OCI-LY3 (cell line): ENCODE results near the gene EIF4G3.

Experiments
- H2AFZ ChIP-seq: fragments of 200-600, 300-600 bp; shearing (Covaris generic); 2 replicates; pipeline ENCODE4 v1.6.0; 2014; ENCODE audit warnings: antibody characterized with exemption, low read depth, low read length
- H3K27ac ChIP-seq: fragments of 200-600, 300-600 bp; sonication (generic); 2 replicates; pipeline ENCODE4 v1.5.1; 2014; ENCODE audit warnings: mild to moderate bottlenecking, low read length, moderate library complexity, mixed read lengths
- H3K27me3 ChIP-seq: fragments of 200-600, 300-600 bp; sonication (generic); 2 replicates; pipeline ENCODE4 v1.6.1; 2014; ENCODE audit warnings: low read depth, low read length, mixed read lengths
- H3K36me3 ChIP-seq: fragments of 200-600, 300-600 bp; sonication (generic); replicated peaks from 2 replicates; pipeline ENCODE3; 2014; ENCODE audit warnings: low read depth, low read length, mixed read lengths
- H3K4me1 ChIP-seq: fragments of 300-600, 200-600 bp; sonication (generic); 2 replicates; pipeline ENCODE4 v1.6.1; 2014; ENCODE audit warnings: low read length, mixed read lengths
- H3K4me2 ChIP-seq: fragments of 200-600, 300-600 bp; sonication (generic); 2 replicates; pipeline ENCODE4 v1.6.1; 2014; ENCODE audit warnings: low read length, mixed read lengths
- H3K4me3 ChIP-seq: fragments of 300-600, 200-600 bp; sonication (generic); 2 replicates; pipeline ENCODE4 v1.5.1; 2014; ENCODE audit warnings: antibody characterized with exemption, mild to moderate bottlenecking, low read length, moderate library complexity
- H3K79me2 ChIP-seq: fragments of 300-600, 200-600 bp; shearing (Covaris generic); 2 replicates; pipeline ENCODE4 v1.6.1; 2014; ENCODE audit warnings: mild to moderate bottlenecking, low read length, mixed read lengths
- H3K9ac ChIP-seq: fragments of 300-600, 200-600 bp; shearing (Covaris generic); 2 replicates; pipeline ENCODE4 v1.6.0; 2014; ENCODE audit warnings: mild to moderate bottlenecking, low read length, moderate library complexity
- H3K9me3 ChIP-seq: fragments of 200-600, 300-600 bp; shearing (Covaris generic); 2 replicates; pipeline ENCODE4 v1.6.1; 2014; ENCODE audit warnings: low read length, mixed read lengths; ENCODE audit not compliant: insufficient read depth
- H4K20me1 ChIP-seq: fragments of 200-600, 300-600 bp; sonication (generic); 2 replicates; pipeline ENCODE4 v1.6.1; 2016; ENCODE audit warnings: low read length, mixed read lengths; ENCODE audit not compliant: insufficient read depth
- EZH2phosphoT487 ChIP-seq: fragments of 200-600 bp; shearing (Covaris generic); IDR thresholded peaks from 2 replicates; pipeline ENCODE4 v1.6.1; 2018; ENCODE audit warnings: antibody characterized with exemption, mixed run types, low read depth
- TF ChIP-seq, protein P1 (sequence below): fragments of 200-600, 300-600 bp; sonication (generic); IDR thresholded peaks from 2 replicates; pipeline ENCODE4 v1.5.1; 2014; ENCODE audit warnings: antibody characterized with exemption, low read length, low read depth

The EIF4G3 gene

DNA sequence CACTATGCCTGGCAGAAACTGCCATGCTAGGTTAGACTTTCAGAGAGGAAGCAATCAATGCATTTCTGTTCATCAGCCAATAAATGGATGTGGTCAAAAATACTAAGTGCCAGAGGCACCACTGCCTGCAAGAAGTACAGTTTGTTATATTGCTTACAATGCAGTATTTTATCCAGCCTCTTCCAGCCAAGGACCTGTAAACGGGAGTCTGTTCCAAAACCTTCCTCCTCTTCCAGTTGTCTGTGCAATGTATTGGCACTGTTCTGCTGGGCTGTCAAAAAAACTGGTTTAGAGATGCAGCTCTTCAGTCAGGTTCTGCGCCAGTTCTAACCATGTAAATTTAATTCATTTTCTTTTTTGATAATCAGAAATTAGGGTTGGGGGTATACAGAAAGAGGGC, 175.7 kb downstream of the EIF4G3 start:
- Histone ChIP-seq H2AFZ (no peak overlapping the region), H3K79me2 (no peaks in the 10 kb centered on the region)

DNA sequence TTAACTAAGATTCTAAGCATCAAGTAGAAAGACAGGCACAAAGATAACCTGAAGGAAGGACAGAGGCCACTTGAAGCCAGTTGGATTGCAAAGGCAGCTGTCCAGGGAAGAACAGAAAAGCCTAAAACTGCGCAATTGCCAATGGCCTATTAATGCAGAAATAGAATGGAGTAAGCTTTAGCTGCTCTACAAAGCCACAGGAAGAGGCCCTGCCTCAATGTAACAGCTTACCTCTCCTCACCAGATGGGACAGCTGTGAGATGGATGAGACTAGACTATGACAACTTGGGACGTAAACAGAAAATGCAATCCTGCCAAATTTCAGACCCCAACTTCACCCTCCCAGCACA, 176.5 kb downstream of the EIF4G3 start:
- no peak overlapping the region for H3K27ac ChIP-seq
- H2AFZ ChIP-seq: no peak overlapping the region
- no peak overlapping the region for H3K9ac ChIP-seq
- H3K4me2 ChIP-seq: no peak overlapping the region
- no peaks in the 10 kb centered on the region for H4K20me1 ChIP-seq
- TF ChIP-seq EZH2phosphoT487: no peak
- TF ChIP-seq, protein P1, sequence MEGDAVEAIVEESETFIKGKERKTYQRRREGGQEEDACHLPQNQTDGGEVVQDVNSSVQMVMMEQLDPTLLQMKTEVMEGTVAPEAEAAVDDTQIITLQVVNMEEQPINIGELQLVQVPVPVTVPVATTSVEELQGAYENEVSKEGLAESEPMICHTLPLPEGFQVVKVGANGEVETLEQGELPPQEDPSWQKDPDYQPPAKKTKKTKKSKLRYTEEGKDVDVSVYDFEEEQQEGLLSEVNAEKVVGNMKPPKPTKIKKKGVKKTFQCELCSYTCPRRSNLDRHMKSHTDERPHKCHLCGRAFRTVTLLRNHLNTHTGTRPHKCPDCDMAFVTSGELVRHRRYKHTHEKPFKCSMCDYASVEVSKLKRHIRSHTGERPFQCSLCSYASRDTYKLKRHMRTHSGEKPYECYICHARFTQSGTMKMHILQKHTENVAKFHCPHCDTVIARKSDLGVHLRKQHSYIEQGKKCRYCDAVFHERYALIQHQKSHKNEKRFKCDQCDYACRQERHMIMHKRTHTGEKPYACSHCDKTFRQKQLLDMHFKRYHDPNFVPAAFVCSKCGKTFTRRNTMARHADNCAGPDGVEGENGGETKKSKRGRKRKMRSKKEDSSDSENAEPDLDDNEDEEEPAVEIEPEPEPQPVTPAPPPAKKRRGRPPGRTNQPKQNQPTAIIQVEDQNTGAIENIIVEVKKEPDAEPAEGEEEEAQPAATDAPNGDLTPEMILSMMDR: no peak
- H3K9me3 ChIP-seq: no peaks in the 10 kb centered on the region
- no peaks in the 10 kb centered on the region for H3K27me3 ChIP-seq
- no peaks in the 10 kb centered on the region; the same call in 1 of the 2 replicates for H3K4me1 ChIP-seq
- H3K36me3 ChIP-seq: no peaks in the 10 kb centered on the region
- no peaks in the 10 kb centered on the region for H3K79me2 ChIP-seq
- no peak overlapping the region for H3K4me3 ChIP-seq

More for the DNA sequence above, 175.7 kb downstream of the EIF4G3 start:
- Histone ChIP-seq H3K27ac (no peak overlapping the region), H3K4me1 (no peaks in the 10 kb centered on the region; the same call in 1 of the 2 replicates), H4K20me1 (no peaks in the 10 kb centered on the region), H3K36me3 (no peaks in the 10 kb centered on the region), H3K9me3 (no peaks in the 10 kb centered on the region), H3K4me3 (no peak overlapping the region), H3K27me3 (no peaks in the 10 kb centered on the region), H3K9ac (no peak overlapping the region), H3K4me2 (no peak overlapping the region)
- TF ChIP-seq, protein P1: no peak
- no peak for TF ChIP-seq EZH2phosphoT487

DNA sequence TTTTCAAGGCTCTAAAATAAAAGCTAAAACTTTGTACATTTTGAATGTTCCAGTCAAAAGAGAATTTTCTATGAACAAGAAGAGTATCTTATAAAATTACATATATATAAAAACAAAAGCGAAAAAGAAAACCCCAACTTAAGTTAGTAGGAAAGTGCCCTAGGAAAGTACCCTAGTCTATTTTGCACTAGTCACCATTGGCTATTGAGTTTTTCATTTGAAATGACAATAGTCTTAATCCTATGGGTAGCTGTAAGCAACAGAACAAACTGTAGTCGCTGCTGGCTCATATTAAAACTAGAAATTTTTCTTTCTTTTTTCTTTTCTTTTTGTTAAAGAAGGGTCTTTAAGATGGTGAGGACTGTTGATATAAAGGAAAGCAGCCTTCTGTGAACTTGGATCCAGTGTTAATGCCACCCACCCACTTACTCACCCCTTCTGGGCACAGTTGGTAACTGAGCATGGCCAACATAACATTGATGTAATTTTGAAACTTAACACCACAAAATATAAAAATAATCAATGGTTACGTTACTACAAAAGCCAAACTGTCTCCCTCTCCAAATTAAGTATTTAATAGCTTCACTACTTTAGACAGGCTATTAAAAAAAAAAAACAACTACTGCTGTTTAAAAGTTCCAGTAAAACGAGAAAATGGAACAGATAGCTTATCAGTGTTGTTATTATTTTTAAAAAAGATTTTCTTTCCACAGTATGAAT, 177.0 kb downstream of the EIF4G3 start:
- no peaks in the 10 kb centered on the region for H3K9me3 ChIP-seq
- H3K36me3 ChIP-seq: no peaks in the 10 kb centered on the region
- TF ChIP-seq, protein P1: no peak
- TF ChIP-seq EZH2phosphoT487: no peak
- no peak overlapping the region for H3K4me2 ChIP-seq
- no peaks in the 10 kb centered on the region for H4K20me1 ChIP-seq
- H3K9ac ChIP-seq: no peak overlapping the region
- H3K27me3 ChIP-seq: no peaks in the 10 kb centered on the region
- H3K27ac ChIP-seq: no peak overlapping the region
- H3K4me1 ChIP-seq: no peaks in the 10 kb centered on the region; the same call in 1 of the 2 replicates
- no peak overlapping the region for H3K4me3 ChIP-seq
- no peak overlapping the region for H2AFZ ChIP-seq
- no peaks in the 10 kb centered on the region for H3K79me2 ChIP-seq

DNA sequence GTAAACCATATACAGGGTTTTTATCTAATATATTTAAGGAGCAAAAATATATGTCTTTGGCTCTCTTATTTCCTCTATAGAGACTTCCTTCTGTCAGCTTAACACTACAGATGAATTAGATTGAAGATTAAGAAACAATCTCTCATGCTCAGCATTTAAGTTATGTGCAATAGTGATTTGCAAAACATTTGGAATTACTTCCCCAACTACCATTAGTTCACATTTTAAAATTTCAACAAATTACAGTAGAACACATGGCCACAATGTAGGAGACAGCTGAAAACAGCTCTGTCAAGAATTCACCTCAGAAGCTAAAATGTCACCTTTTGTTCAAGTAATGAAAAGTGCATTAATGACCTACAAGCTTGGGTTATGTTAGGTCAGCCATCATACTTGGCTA, 177.9 kb downstream of the EIF4G3 start:
- Histone ChIP-seq H3K27me3 (no peaks in the 10 kb centered on the region), H3K4me1 (no peaks in the 10 kb centered on the region; the same call in 1 of the 2 replicates), H3K27ac (no peak overlapping the region), H4K20me1 (no peaks in the 10 kb centered on the region), H3K4me3 (no peak overlapping the region), H3K9ac (no peak overlapping the region), H3K4me2 (no peak overlapping the region), H3K9me3 (no peaks in the 10 kb centered on the region), H3K79me2 (no peaks in the 10 kb centered on the region), H3K36me3 (no peaks in the 10 kb centered on the region), H2AFZ (no peak overlapping the region)
- TF ChIP-seq EZH2phosphoT487: no peak
- TF ChIP-seq, protein P1: no peak
